Testis (tissue), 3 donors: ENCODE data around the gene CASP7. TPM values are rescaled to one million over a fixed set of nuclear protein-coding genes. Genes with fewer than 3 reads are reported as not detected.

Experiments
- DNase-seq: peaks from one replicate; pipeline ENCODE4 v3.0.0-alpha.2; 2019
- H3K27ac ChIP-seq, 2 donors: fragments of 200-600 bp; sonication (generic); one replicate each; pipeline ENCODE4 v1.5.1; 2019
- H3K27me3 ChIP-seq: fragments of 200-600 bp; sonication (generic); one replicate; pipeline ENCODE4 v1.5.1; 2019
- H3K36me3 ChIP-seq: fragments of 200-600 bp; sonication (generic); one replicate; pipeline ENCODE4 v1.5.1; 2017; ENCODE audit warnings: low read depth; ENCODE audit errors: missing control alignments
- H3K4me1 ChIP-seq: fragments of 200-600 bp; sonication (generic); one replicate; pipeline ENCODE4 v1.5.1; 2019
- H3K4me3 ChIP-seq, 2 donors: fragments of 200-600 bp; sonication (generic); one replicate each; pipeline ENCODE4 v1.5.1; 2017 to 2019
- H3K9me3 ChIP-seq: fragments of 200-600 bp; sonication (generic); one replicate; pipeline ENCODE4 v1.5.1; 2017
- CTCF ChIP-seq, 3 experiments: fragments of 450-650 bp in 2 of 3; fragments of 200-600 bp in 1 of 3; sonication (generic) in 1 of 3; IDR thresholded peaks; one replicate each; pipeline ENCODE4 v1.5.1; 2016 to 2019; ENCODE audit warnings: antibody characterized with exemption in 3 of 3, mild to moderate bottlenecking in 2 of 3, moderate library complexity in 1 of 3
- POLR2A ChIP-seq: fragments of 450-650 bp; IDR thresholded peaks from one replicate; pipeline ENCODE4 v1.6.1; 2017; ENCODE audit warnings: antibody characterized with exemption, mild to moderate bottlenecking, moderate library complexity
- WGBS, 2 donors: methylation state at CpG; one replicate each; pipeline ENCODE4 v1.1.5; 2018; 5-methylcytosine and 5-hydroxymethylcytosine counted together
- intact Hi-C: fragments of 100-400 bp; cut with DNase I; formaldehyde crosslinking; loops from one replicate; pipeline ENCODE4 v1.15.1; 2023; ENCODE audit warnings: low total_unique reads
- polyA plus RNA-seq: library from polyadenylated mRNA; stranded (reverse); fragments of 350-450 nt; fragmentation: Illumina TruSeq; extraction: RNeasy Lipid Tissue Mini Kit (QIAGEN cat#74804); gene quantifications from one replicate; pipeline ENCODE4 v1.2.3, GENCODE V29; 2014; ENCODE audit warnings: low read depth, low replicate concordance; ENCODE audit not compliant: insufficient read depth
- total RNA-seq, 2 donors: library from RNA; depleted of rRNA; stranded (reverse); fragments of >200 nt; gene quantifications; one replicate each; pipeline ENCODE4 v1.2.3, GENCODE V29; 2016

Gene CASP7
- total and polyA plus RNA-seq, 3 donors from 2014 or later = 7.5 to 12.7 (median 11.8) TPM

GRCh38 chr10:113708640-113709039 is 28.9 kb downstream of the CASP7 start:
- no peaks in the 10 kb centered on the region for H3K9me3 ChIP-seq
- no peak overlapping the region for H3K4me3 ChIP-seq
- intact Hi-C loops = no loop called here
- no peak overlapping the region for H3K27ac ChIP-seq
- H3K27me3 ChIP-seq = no peaks in the 10 kb centered on the region
- no peak for DNase-seq
- no peaks in the 10 kb centered on the region for H3K36me3 ChIP-seq
- TF ChIP-seq POLR2A = no peak
- TF ChIP-seq CTCF (IDR thresholded peaks at IDR 0.05) = no peak
- peaks cover 6% of the 10 kb centered on the region for H3K4me1 ChIP-seq
- 94 to 97% methylated on average over 6 of the region's 6 CpGs for WGBS, 2 donors

- no peaks in the 10 kb centered on the region for H3K27me3 ChIP-seq
- H3K4me3 ChIP-seq = no peak overlapping the region
- no peak overlapping the region for H3K27ac ChIP-seq
- no peak for DNase-seq
- H3K9me3 ChIP-seq = no peaks in the 10 kb centered on the region
- WGBS, 2 donors = 72 to 85% methylated on average over 8 of the region's 8 CpGs
- TF ChIP-seq CTCF (IDR thresholded peaks at IDR 0.05) (no peak), POLR2A (no peak)
- peaks cover 6% of the 10 kb centered on the region for H3K4me1 ChIP-seq
- intact Hi-C loops = no loop called here
- no peaks in the 10 kb centered on the region for H3K36me3 ChIP-seq
Observed at GRCh38 chr10:113709221-113709838, 29.6 kb downstream of the CASP7 start.

GRCh38 chr10:113711142-113711541 is 31.4 kb downstream of the CASP7 start:
- Histone ChIP-seq H3K36me3 (no peaks in the 10 kb centered on the region), H3K4me1 (no peaks in the 10 kb centered on the region), H3K27me3 (no peaks in the 10 kb centered on the region), H3K27ac (no peak overlapping the region), H3K9me3 (no peaks in the 10 kb centered on the region), H3K4me3 (no peak overlapping the region)
- no peak for DNase-seq
- TF ChIP-seq POLR2A (no peak), CTCF (IDR thresholded peaks at IDR 0.05) (no peak)
- 64 to 69% methylated on average over 2 of the region's 2 CpGs for WGBS, 2 donors
- intact Hi-C loops = no loop called here

- H3K9me3 ChIP-seq = no peaks in the 10 kb centered on the region
- no peak overlapping the region for H3K4me3 ChIP-seq
- no peaks in the 10 kb centered on the region for H3K36me3 ChIP-seq
- H3K27ac ChIP-seq = no peak overlapping the region
- H3K27me3 ChIP-seq = no peaks in the 10 kb centered on the region
- 92 to 93% methylated on average over 3 of the region's 3 CpGs for whole genome bisulfite sequencing, 2 donors
- no peaks in the 10 kb centered on the region for H3K4me1 ChIP-seq
- TF ChIP-seq POLR2A = no peak
- TF ChIP-seq CTCF (IDR thresholded peaks at IDR 0.05) = no peak
- no peak for DNase-seq
- intact Hi-C loops = no loop called here
Observed at GRCh38 chr10:113712024-113712423, 32.3 kb downstream of the CASP7 start.
